Cardiac ventricle fibroblast (primary cell): ENCODE measurements around the gene CORO1A. TPM values are rescaled to one million over a fixed set of nuclear protein-coding genes. Genes with fewer than 3 reads are reported as not detected.

Source experiments
- total RNA-seq: library from RNA; depleted of rRNA; stranded (reverse); fragments of >200 nt; gene quantifications from 2 replicates; pipeline ENCODE4 v1.2.3, GENCODE V29; 2015

Gene CORO1A
- total RNA-seq: 0.15 and 1.3 TPM in 2 replicates

GRCh38 chr16:30183233-30184095 is at the start of gene CORO1A:
Gene CORO1A (plus strand): TSS chr16:30183602. CDS start chr16:30185210, 1,608 bp downstream.

DNA sequence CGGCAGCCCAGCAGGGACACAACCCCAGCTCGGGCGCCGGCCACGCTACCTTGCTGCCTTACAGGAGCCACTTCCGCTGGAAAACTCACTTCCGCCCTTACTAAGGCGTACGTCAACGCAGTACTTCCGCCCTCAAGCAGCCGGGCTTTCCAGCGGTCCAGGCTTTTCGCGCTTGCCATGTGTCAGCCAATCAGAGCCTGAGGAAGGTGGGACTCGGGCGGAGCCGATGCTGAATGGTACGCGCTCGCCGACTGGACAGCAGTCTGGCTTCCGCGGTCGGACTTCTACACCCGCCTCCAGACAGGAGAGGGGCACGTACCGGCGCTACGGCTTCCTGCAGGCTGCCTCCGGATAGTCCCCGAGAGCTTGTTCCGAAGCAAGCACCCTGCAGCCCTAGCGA is 10.2 kb downstream of the CORO1A start, which contains the start of the genes BOLA2B and SLX1A:
TSS of gene BOLA2B (minus strand) at position 52 of the 400 bp plus-strand sequence. CDS start 71 bp downstream, outside the sequence.
TSS of gene SLX1A (plus strand) at position 261 of the 400 bp plus-strand sequence. CDS start 210 bp downstream, outside the sequence.

GRCh38 chr16:30199049-30199448 is 15.6 kb downstream of the CORO1A start, which contains the start of gene SULT1A3:
Gene SULT1A3 (plus strand): TSS chr16:30199255. CDS start chr16:30200729, 1,474 bp downstream.

Other genes starting within 250 kb of the CORO1A start
- gene TMEM219, start 221.5 kb upstream of the CORO1A start, total RNA-seq: 104 and 105 TPM in 2 replicates
- gene TAOK2, start 209.7 kb upstream of the CORO1A start, total RNA-seq: 32.1 and 33.8 TPM in 2 replicates
- 6.9 and 9.7 TPM in 2 replicates for gene HIRIP3, start 188.0 kb upstream of the CORO1A start, total RNA-seq
- gene INO80E, start 187.4 kb upstream of the CORO1A start, total RNA-seq: 30.0 and 58.5 TPM in 2 replicates
- gene DOC2A, start 172.6 kb upstream of the CORO1A start, total RNA-seq: not detected in 2 replicates
- gene C16orf92, start 160.4 kb upstream of the CORO1A start, total RNA-seq: not detected in 2 replicates
- gene TLCD3B, start 152.3 kb upstream of the CORO1A start, total RNA-seq: not detected in 2 replicates
- gene ALDOA, start 117.8 kb upstream of the CORO1A start, total RNA-seq: 1,739 and 1,751 TPM in 2 replicates
- gene PPP4C, start 107.6 kb upstream of the CORO1A start, total RNA-seq: 50.5 and 56.4 TPM in 2 replicates
- 0.37 TPM in 1 of 2 replicates, not detected in the other for gene TBX6, start 91.7 kb upstream of the CORO1A start, total RNA-seq
- 60.6 and 79.3 TPM in 2 replicates for gene YPEL3, start 87.4 kb upstream of the CORO1A start, total RNA-seq
- gene GDPD3, start 70.1 kb upstream of the CORO1A start, total RNA-seq: 0.64 and 1.00 TPM in 2 replicates
- 47.0 and 60.8 TPM in 2 replicates for gene MAPK3, start 60.4 kb upstream of the CORO1A start, total RNA-seq
- 53.6 and 86.3 TPM in 2 replicates for gene BOLA2B, start 10.1 kb downstream of the CORO1A start, total RNA-seq
- 21.6 and 25.5 TPM in 2 replicates for gene SLX1A, start 10.3 kb downstream of the CORO1A start, total RNA-seq
- gene SULT1A3, start 15.7 kb downstream of the CORO1A start, total RNA-seq: 2.9 and 14.1 TPM in 2 replicates
- gene NPIPB13, start 64.9 kb downstream of the CORO1A start, total RNA-seq: 1.7 and 2.1 TPM in 2 replicates
- gene CD2BP2, start 171.7 kb downstream of the CORO1A start, total RNA-seq: 31.3 and 43.4 TPM in 2 replicates
- gene TBC1D10B, start 186.9 kb downstream of the CORO1A start, total RNA-seq: 33.1 and 39.3 TPM in 2 replicates
- gene MYL11, start 191.2 kb downstream of the CORO1A start, total RNA-seq: not detected in 2 replicates
- gene SEPTIN1, start 199.0 kb downstream of the CORO1A start, total RNA-seq: 0.50 TPM in 1 of 2 replicates, not detected in the other
- 2.4 and 3.5 TPM in 2 replicates for gene ZNF48, start 211.8 kb downstream of the CORO1A start, total RNA-seq
- gene ZNF771, start 224.0 kb downstream of the CORO1A start, total RNA-seq: 28.0 and 32.5 TPM in 2 replicates
- gene DCTPP1, start 246.4 kb downstream of the CORO1A start, total RNA-seq: 12.6 and 16.9 TPM in 2 replicates